GM06990 (cell line): ENCODE measurements around the gene KIF25.

ENCODE experiments used
- DNase-seq: peaks from one replicate; pipeline ENCODE4 v3.0.0-alpha.2; 2011; ENCODE audit not compliant: insufficient read length; ENCODE audit errors: extremely low read depth
- H3K27me3 ChIP-seq: replicated peaks from 2 replicates; pipeline ENCODE4 v1.6.0; 2011; ENCODE audit warnings: low read length; ENCODE audit not compliant: control insufficient read depth, insufficient read depth
- H3K36me3 ChIP-seq: 2 replicates; pipeline ENCODE4 v1.5.1; 2011; ENCODE audit warnings: low read length; ENCODE audit not compliant: control insufficient read depth, insufficient read depth
- H3K4me3 ChIP-seq: replicated peaks from 2 replicates; pipeline ENCODE4 v1.5.1; 2011; ENCODE audit warnings: low read depth, mild to moderate bottlenecking, control low read depth, low read length
- CTCF ChIP-seq: IDR thresholded peaks from 2 replicates; pipeline ENCODE4 v1.5.1; 2011; ENCODE audit warnings: low read length, control low read depth, mild to moderate bottlenecking, inconsistent platforms; ENCODE audit not compliant: insufficient read depth, poor library complexity, severe bottlenecking

The KIF25 gene

GRCh38 chr6:167987396-167988153 is 9.9 kb upstream of the KIF25 start:
- Histone ChIP-seq H3K4me3 (no peak overlapping the region), H3K27me3 (no peaks in the 10 kb centered on the region), H3K36me3 (no peaks in the 10 kb centered on the region)
- TF ChIP-seq CTCF = no peak
- DNase-seq = no peak

- TF ChIP-seq CTCF = no peak
- Histone ChIP-seq H3K36me3 (no peaks in the 10 kb centered on the region), H3K4me3 (no peak overlapping the region), H3K27me3 (no peaks in the 10 kb centered on the region)
- no peak for DNase-seq
Observed at GRCh38 chr6:167988154-167988495, 9.3 kb upstream of the KIF25 start.

- Histone ChIP-seq H3K36me3 (no peaks in the 10 kb centered on the region), H3K27me3 (no peaks in the 10 kb centered on the region)
- no peak for TF ChIP-seq CTCF
Observed at GRCh38 chr6:167988945-167989841, 8.3 kb upstream of the KIF25 start.

GRCh38 chr6:167990016-167990945 is 7.2 kb upstream of the KIF25 start:
- Histone ChIP-seq H3K36me3 (no peaks in the 10 kb centered on the region), H3K27me3 (no peaks in the 10 kb centered on the region), H3K4me3 (no peak overlapping the region)
- TF ChIP-seq CTCF = no peak
- DNase-seq = no peak

More at GRCh38 chr6:167988945-167989841, 8.3 kb upstream of the KIF25 start:
- no peak overlapping the region for H3K4me3 ChIP-seq
- no peak for DNase-seq

- DNase-seq = no peak
- Histone ChIP-seq H3K4me3 (no peak overlapping the region), H3K36me3 (no peaks in the 10 kb centered on the region), H3K27me3 (no peaks in the 10 kb centered on the region)
- TF ChIP-seq CTCF = no peak
Observed at GRCh38 chr6:167993169-167993568, 4.3 kb upstream of the KIF25 start.
